Measurements from ENCODE around the gene SLC9A5.

Gene SLC9A5

GRCh38 chr16:67208154-67208896 lies 40.5 kb upstream of the SLC9A5 start:
- TF ChIP-seq CTCF (IDR thresholded peaks at IDR 0.05) = no peak
- Histone ChIP-seq H3K27ac (no peak overlapping the region), H3K4me3 (no peak overlapping the region)
- no peak for DNase-seq (ENCODE audit: low spot score)

GRCh38 chr16:67209565-67209964 lies 39.2 kb upstream of the SLC9A5 start:
- no peak overlapping the region for H3K27ac ChIP-seq
- no peak overlapping the region for H3K4me3 ChIP-seq
- DNase-seq (ENCODE audit: low spot score) = no peak
- no peak for TF ChIP-seq CTCF (IDR thresholded peaks at IDR 0.05)

DNA sequence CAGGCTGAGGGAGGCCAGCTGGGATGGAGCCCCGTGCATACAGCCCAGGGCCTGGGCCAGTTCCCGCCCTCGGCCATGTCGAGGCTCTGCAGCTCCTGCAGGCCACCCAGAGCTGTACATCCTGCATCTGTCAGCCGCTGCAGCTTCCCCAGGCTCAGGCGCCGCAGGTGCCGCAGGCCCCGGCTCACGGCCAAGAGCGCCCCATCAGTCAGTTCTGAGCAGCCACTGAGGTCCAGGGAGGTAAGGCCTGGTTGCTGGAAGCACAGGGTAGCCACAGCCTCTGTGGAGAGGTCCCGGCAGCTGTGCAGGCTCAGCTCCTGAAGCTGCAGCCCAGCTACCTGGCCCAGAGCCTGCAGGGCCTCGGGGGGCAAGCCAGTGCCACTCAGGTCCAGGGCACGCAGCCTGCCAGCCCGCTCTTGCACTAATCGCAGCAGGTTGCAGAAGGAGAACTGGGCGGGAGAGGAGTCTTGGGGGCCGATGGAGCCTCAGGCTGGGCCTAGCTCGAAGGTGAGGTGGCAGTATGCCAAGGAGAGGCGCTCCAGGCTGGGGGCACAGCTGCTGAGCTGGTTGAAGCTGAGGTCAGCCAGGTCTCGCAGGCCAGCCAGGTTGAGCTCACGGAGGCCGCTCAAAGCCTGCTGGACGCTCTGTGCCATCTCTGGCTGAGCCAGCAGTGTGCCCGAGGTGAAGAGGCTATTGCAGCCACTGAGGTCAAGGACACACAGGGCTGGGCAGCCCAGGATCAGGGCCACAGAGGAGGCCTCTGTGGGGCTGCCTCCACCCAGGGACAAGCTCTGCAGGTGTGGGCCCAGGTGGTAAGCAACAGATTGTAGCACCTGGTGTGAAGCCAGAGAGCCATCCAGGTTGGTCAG lies 38.5 kb upstream of the SLC9A5 start:
- no peak for DNase-seq (ENCODE audit: low spot score)
- no peak for TF ChIP-seq CTCF (IDR thresholded peaks at IDR 0.05)
- Histone ChIP-seq H3K27ac (no peak overlapping the region), H3K4me3 (no peak overlapping the region)

DNA sequence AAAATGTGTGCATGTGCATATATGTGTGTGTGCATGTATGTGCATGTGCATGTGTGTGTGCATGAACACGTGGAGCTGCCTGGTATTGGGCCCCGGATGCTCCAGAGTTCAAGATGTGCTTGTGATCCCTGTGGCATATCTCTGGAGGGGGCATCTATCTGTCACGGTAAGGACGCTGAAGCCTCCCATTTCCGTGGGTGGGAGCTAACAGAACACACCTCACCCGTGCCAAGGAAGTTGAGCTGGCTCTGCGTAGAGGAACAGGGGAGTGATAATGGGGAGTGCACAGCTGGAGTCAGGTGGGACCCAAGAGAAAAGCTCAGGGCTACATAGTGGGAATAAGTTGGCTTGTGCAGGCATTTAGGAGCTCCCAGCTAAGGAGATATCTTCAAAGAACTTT lies 37.1 kb upstream of the SLC9A5 start:
- DNase-seq (ENCODE audit: low spot score) = no peak
- TF ChIP-seq CTCF (IDR thresholded peaks at IDR 0.05) = no peak
- H3K4me3 ChIP-seq = no peak overlapping the region
- no peak overlapping the region for H3K27ac ChIP-seq

GRCh38 chr16:67212766-67213165 lies 36.0 kb upstream of the SLC9A5 start:
- Histone ChIP-seq H3K27ac (no peak overlapping the region), H3K4me3 (no peak overlapping the region)
- no peak for DNase-seq (ENCODE audit: low spot score)
- TF ChIP-seq CTCF (IDR thresholded peaks at IDR 0.05) = no peak

DNA sequence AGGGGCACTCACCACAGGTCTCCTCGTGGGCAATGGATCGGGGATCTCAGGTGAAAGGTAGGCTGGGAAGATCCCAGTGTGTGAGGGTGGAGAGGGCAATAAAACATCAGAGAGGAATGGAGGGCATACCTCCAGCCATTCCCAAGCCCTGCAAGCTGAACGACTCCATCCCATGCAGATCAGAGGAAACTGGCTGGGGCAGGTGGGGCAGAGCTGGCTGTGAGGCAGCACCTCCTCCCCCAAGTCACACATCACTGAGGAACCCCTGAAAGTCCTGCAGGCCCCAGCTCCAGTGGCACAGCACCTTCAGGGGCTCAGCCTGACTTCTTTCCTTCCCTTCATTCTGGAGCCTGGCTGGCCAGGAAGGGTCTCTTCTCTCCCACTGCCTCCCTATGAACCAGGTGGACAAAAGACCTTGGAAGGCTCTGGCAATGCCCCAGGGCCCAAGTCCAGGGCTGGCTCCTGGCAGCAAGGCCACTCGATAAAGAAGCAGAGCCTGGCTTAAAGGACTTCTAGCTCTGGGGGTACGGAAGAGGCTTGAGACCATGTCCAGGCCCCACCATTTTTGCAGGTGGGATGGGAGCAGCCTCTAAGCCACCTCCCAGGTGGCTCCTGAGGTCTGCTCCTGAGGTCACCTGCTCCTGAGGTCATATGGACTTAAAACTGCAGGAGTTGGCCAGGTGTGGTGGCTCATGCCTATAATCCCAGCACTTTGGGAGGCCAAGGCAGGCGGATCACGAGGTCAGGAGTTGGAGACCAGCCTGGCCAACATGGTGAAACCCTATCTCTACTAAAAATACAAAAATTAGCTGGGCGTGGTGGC lies 35.4 kb upstream of the SLC9A5 start:
- H3K27ac ChIP-seq = no peak overlapping the region
- TF ChIP-seq CTCF (IDR thresholded peaks at IDR 0.05) = no peak
- H3K4me3 ChIP-seq = no peak overlapping the region
- DNase-seq (ENCODE audit: low spot score) = no peak

Data from coronary artery (tissue), 2 donors.